8988T (cell line): Measurements from ENCODE around the gene ALKBH2.
A peak's percentile ranks its signal among the peaks of the same experiment; 100 is the strongest.
"Not testable (repeated sequence)": the region's sequence is repeated elsewhere in the genome, so short reads cannot be mapped to it uniquely, and the experiment has no call there.

Experiments
- DNase-seq: peaks from one replicate; pipeline ENCODE4 v3.0.0; 2011

Gene ALKBH2

GRCh38 chr12:109065853-109066193, 27.4 kb downstream of the ALKBH2 start:
- no peak for DNase-seq

- DNase-seq, result no peak
Measured at GRCh38 chr12:109065154-109065852, 28.0 kb downstream of the ALKBH2 start.

- DNase-seq, result no peak
Measured at GRCh38 chr12:109064143-109064542, 29.1 kb downstream of the ALKBH2 start.

- DNase-seq, result no peak
Measured at GRCh38 chr12:109058773-109059172, 34.5 kb downstream of the ALKBH2 start.

- DNase-seq, result no peak
Measured at GRCh38 chr12:109057376-109057775, 35.9 kb downstream of the ALKBH2 start.

- DNase-seq, result no peak
Measured at GRCh38 chr12:109056891-109057290, 36.4 kb downstream of the ALKBH2 start.

- no peak for DNase-seq
Measured at GRCh38 chr12:109054520-109054919, 38.8 kb downstream of the ALKBH2 start.

GRCh38 chr12:109054124-109054513, 39.2 kb downstream of the ALKBH2 start:
- not testable (repeated sequence) for DNase-seq

GRCh38 chr12:109053382-109054123, 39.7 kb downstream of the ALKBH2 start:
- no peak for DNase-seq

- peak; percentile 74 for DNase-seq
Measured at GRCh38 chr12:109052414-109053323, 40.6 kb downstream of the ALKBH2 start, which contains the start of gene USP30. Gene USP30 (plus strand): TSS chr12:109052576. CDS start chr12:109052679, 103 bp downstream.

- no peak for DNase-seq
Measured at GRCh38 chr12:109052097-109052413, 41.2 kb downstream of the ALKBH2 start.

GRCh38 chr12:109049794-109050193, 43.5 kb downstream of the ALKBH2 start:
- not testable (repeated sequence) for DNase-seq

- not testable (repeated sequence) for DNase-seq
Measured at GRCh38 chr12:109048706-109049105, 44.6 kb downstream of the ALKBH2 start.

GRCh38 chr12:109047081-109047805, 46.0 kb downstream of the ALKBH2 start:
- no peak for DNase-seq

GRCh38 chr12:109044241-109044640, 49.0 kb downstream of the ALKBH2 start:
- no peak for DNase-seq
